ENCODE data around the gene NFIL3.

DNA sequence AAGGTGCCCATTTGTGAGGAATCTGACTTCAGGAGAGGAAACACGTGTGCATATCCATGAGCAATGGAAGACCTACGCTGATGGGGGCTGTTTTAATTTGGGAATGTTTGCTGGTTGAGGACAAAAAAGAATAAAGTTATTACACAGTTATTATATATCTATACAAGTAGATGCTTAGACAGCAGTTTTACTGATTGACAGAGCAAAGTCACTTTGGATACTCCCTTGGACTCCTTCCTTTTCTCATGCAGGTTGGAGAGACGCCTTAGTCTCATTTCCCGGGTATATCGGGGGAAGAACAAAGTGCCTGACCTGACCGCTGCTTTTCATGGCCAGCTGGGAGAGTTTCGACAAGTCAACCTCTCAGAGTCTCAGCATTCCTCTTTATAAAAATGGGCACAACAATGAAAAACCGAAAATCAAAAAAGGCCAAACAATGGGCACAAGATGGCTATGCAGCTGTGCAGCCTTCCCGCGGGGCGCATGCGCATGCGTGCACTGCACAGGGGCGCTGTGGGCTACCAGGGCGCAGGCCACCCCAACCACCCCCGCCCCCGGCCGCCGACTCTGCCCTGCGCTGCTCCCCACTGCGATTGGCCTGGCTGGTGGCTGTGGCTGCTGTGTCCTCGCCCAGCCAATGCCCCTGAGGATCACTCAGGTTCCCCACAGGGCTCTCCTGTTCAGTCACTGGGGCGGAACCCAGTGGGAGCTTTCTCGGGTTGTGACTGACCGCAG is 18.1 kb downstream of the NFIL3 start:
- TF ChIP-seq CTCF (IDR thresholded peaks at IDR 0.05) = no peak
- TF ChIP-seq EZH2 (IDR thresholded peaks at IDR 0.05; ENCODE audit: borderline replicate concordance, insufficient read depth, low read depth, low read length, poor library complexity, severe bottlenecking) = no peak
